ENCODE measurements around the gene MEAK7. TPM values are rescaled to one million over a fixed set of nuclear protein-coding genes. Genes with fewer than 3 reads are reported as not detected.

Gene MEAK7
- total and polyA plus RNA-seq, 2 donors from 2014 or later, result 6.3 to 30.6 TPM

GRCh38 chr16:84499638-84500037 is 4.8 kb downstream of the MEAK7 start:
- peak in 1 of 5 donors; percentile 13 for DNase-seq
- intact Hi-C loops (cut with DNase I), result no loop called here
- Histone ChIP-seq H3K4me3 (ENCODE audit: low read length in 3 of 3) (no peak overlapping the region), H3K27ac (ENCODE audit: low read depth in 2 of 2, low read length in 2 of 2) (no peak overlapping the region), H3K9me3 (ENCODE audit: control insufficient read depth in 2 of 3, insufficient read depth in 1 of 3, low read length in 3 of 3) (no peaks in the 10 kb centered on the region), H3K27me3 (ENCODE audit: control insufficient read depth, insufficient read depth, low read length) (no peaks in the 10 kb centered on the region), H3K4me1 (ENCODE audit: control insufficient read depth in 2 of 3, insufficient read depth in 2 of 3, low read depth in 1 of 3, low read length in 3 of 3) (peaks cover 0 to 6% (median 4%) of the 10 kb centered on the region in 3 donors), H3K9ac (ENCODE audit: low read length in 3 of 3) (no peak overlapping the region), H3K36me3 (ENCODE audit: control insufficient read depth in 2 of 3, insufficient read depth in 3 of 3, low read length in 3 of 3) (peaks cover 4 to 15% (median 5%) of the 10 kb centered on the region in 3 donors)
- no peak for FAIRE-seq
- no peak for TF ChIP-seq CTCF (IDR thresholded peaks at IDR 0.05; ENCODE audit: borderline replicate concordance, extremely low read depth, insufficient read depth)

DNA sequence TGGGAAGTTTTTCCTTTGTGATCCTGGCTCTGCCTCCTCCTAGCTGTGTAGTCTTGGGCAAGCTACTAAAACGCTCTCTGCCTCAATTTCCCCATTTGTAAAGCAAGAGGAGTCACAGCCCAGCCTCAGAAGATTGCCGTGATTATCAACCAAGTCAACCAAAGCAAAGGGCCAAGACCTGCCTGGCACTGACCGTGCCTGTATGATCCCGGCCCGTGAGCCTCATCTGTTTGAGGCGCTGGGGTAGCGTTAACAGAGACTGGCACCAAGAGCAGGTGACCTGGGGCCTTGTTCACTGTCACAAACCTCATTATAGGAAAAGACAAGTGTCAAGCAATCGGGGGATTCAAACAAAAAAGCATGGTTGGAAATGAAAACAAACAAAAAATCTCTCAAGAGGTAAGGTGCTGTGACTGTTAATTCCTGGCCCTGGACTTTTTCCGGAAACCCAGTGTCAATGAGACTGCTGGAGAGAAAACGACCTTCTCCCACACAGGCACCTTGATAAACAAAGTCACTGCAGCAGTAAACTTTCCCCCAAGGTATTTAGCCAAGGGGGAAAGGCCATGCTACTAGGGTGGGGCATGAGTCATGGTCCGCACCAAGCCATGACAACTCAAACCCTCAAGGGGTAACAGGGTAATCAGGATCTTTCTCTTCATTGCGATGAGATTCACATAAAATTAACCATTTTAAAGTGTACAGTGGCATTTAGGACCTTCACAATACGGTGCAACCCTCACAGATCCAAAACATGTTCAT is 5.4 kb downstream of the MEAK7 start:
- H3K4me3 ChIP-seq (ENCODE audit: low read length in 3 of 3), result no peak overlapping the region
- no peaks in the 10 kb centered on the region for H3K9me3 ChIP-seq (ENCODE audit: control insufficient read depth in 2 of 3, insufficient read depth in 1 of 3, low read length in 3 of 3)
- FAIRE-seq (no peak), DNase-seq (peak in 1 of 5 donors; percentile 13)
- H3K9ac ChIP-seq (ENCODE audit: low read length in 3 of 3), result no peak overlapping the region
- TF ChIP-seq CTCF (IDR thresholded peaks at IDR 0.05; ENCODE audit: borderline replicate concordance, extremely low read depth, insufficient read depth), result no peak
- peaks cover 4 to 15% (median 5%) of the 10 kb centered on the region in 3 donors for H3K36me3 ChIP-seq (ENCODE audit: control insufficient read depth in 2 of 3, insufficient read depth in 3 of 3, low read length in 3 of 3)
- H3K27ac ChIP-seq (ENCODE audit: low read depth in 2 of 2, low read length in 2 of 2), result no peak overlapping the region
- intact Hi-C loops (cut with DNase I), result no loop called here
- no peaks in the 10 kb centered on the region for H3K27me3 ChIP-seq (ENCODE audit: control insufficient read depth, insufficient read depth, low read length)
- H3K4me1 ChIP-seq (ENCODE audit: control insufficient read depth in 2 of 3, insufficient read depth in 2 of 3, low read depth in 1 of 3, low read length in 3 of 3), result peaks cover 0 to 6% (median 4%) of the 10 kb centered on the region in 3 donors

GRCh38 chr16:84498223-84498610 is 6.2 kb downstream of the MEAK7 start:
- no peak for TF ChIP-seq CTCF (IDR thresholded peaks at IDR 0.05; ENCODE audit: borderline replicate concordance, extremely low read depth, insufficient read depth)
- H3K27me3 ChIP-seq (ENCODE audit: control insufficient read depth, insufficient read depth, low read length), result no peaks in the 10 kb centered on the region
- H3K9me3 ChIP-seq (ENCODE audit: control insufficient read depth in 2 of 3, insufficient read depth in 1 of 3, low read length in 3 of 3), result no peaks in the 10 kb centered on the region
- intact Hi-C loops (cut with DNase I), result no loop called here
- H3K9ac ChIP-seq (ENCODE audit: low read length in 3 of 3), result no peak overlapping the region
- H3K4me1 ChIP-seq (ENCODE audit: control insufficient read depth in 2 of 3, insufficient read depth in 2 of 3, low read depth in 1 of 3, low read length in 3 of 3), result peaks cover 0 to 4% (median 0%) of the 10 kb centered on the region in 3 donors
- peaks cover 4 to 15% (median 5%) of the 10 kb centered on the region in 3 donors for H3K36me3 ChIP-seq (ENCODE audit: control insufficient read depth in 2 of 3, insufficient read depth in 3 of 3, low read length in 3 of 3)
- peak in 1 of 5 donors; percentile 8 for DNase-seq
- H3K27ac ChIP-seq (ENCODE audit: low read depth in 2 of 2, low read length in 2 of 2), result no peak overlapping the region
- H3K4me3 ChIP-seq (ENCODE audit: low read length in 3 of 3), result no peak overlapping the region
- FAIRE-seq, result no peak

All from kidney (tissue), 14 donors.